Measurements from ENCODE around the gene LEUTX.

LEUTX gene

DNA sequence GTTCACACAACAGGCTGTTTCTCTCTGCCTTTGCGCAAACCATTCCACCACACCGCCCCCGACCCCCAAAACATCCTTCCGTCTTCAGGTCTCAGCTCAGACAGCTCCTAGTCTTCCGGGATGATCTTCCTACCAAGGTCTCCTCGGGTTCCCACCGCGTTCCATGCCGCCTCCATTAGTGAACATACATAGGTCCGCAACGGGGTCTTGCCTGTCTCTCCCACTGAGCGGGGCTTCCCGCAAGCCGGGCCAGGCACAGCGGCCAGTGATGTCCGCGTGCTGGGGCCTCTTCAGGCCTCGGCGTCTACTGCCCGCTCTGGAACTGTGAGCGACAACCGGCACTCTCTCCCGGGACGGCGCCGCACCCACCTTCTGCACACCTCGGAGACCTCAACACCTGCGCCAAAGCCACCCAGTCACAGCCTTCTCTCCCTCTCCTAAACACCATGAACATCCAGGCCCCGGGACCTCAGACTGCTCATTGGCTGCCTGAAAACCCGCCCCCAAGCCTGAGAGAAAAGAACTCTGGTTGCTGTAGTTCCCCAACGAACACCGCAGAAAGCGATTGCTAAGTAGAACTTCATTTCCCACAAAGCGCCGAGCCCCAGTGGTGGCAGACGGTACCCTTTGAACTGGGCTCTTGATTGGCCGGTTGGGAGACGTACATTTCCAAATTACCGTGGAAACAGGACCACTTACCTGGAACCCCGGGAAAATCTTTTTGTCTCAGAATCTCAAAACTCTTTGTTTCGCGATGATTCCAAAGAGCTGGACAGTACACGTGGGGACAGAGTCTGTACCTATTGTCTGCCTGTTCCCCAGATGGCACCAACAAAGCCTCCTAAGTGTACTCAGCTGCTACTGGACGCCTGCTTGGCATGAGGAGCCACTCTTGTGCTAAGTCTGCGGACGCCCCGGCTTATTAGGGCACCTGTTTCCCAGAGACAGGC is 45.8 kb downstream of the LEUTX start:
- DNase-seq (ENCODE audit: low read depth), result peak; percentile 77

DNA sequence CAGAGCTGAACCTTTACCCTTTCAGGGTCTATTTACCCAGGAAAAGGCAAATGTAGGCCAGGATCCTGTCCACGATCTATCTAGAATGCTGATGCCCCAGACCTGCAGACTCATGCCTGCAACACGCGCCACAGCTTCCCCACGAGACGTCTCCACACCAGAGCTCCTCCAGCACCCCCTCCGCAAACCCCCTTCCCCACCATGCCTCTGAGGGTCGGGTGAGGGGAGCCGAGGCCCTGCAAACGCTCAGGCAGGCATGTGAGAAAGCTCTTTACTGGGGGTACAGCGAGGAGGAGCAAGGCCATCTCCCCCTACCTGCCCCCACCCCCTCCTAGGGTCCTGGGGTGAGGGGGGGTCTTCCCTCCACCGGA is 46.4 kb downstream of the LEUTX start:
- no peak for DNase-seq (ENCODE audit: low read depth)

- DNase-seq (ENCODE audit: low read depth), result no peak
Observed at GRCh38 chr19:39825531-39826076, 47.0 kb downstream of the LEUTX start.

- DNase-seq (ENCODE audit: low read depth), result no peak
Observed at GRCh38 chr19:39826311-39826945, 47.8 kb downstream of the LEUTX start.

GRCh38 chr19:39827216-39827615 is 48.6 kb downstream of the LEUTX start:
- DNase-seq (ENCODE audit: low read depth), result no peak

DNA sequence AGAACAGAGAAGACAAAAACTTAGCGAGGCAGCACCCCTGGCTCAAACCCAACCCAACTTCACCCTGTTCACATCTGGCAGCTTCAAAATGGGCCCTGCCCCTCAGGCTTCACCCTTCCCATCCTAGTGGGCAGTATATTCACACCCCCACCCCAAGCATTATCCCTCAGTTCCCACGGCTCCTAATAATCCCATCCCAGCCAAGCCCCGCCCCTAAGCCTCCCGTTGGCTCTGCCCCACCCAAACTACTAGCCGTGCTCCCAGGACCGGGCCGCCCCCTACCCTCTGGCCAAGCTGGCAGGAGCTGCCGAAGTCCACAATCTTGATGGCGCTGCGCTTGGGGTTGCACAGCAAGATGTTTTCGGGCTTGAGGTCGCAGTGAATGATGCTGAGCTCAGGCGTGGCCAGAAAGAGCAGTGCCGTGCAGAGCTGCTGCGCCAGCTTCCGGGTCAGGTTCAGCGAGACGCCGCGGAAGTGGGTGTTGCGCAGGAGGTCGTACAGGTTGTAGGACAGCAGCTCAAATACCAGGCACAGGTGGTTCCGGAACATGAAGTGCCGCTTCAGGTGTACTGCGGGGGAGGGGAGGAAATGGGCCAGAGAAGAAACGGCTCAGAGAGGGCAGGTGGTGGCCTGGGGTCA is 49.5 kb downstream of the LEUTX start:
- no peak for DNase-seq (ENCODE audit: low read depth)

GRCh38 chr19:39828654-39829032 is 50.0 kb downstream of the LEUTX start:
- DNase-seq (ENCODE audit: low read depth), result no peak

GRCh38 chr19:39829702-39830275 is 51.1 kb downstream of the LEUTX start:
- DNase-seq (ENCODE audit: low read depth), result no peak

- no peak for DNase-seq (ENCODE audit: low read depth)
Observed at GRCh38 chr19:39830406-39830805, 51.8 kb downstream of the LEUTX start.

GRCh38 chr19:39830847-39831246 is 52.2 kb downstream of the LEUTX start:
- no peak for DNase-seq (ENCODE audit: low read depth)

GRCh38 chr19:39831679-39832078 is 53.0 kb downstream of the LEUTX start:
- no peak for DNase-seq (ENCODE audit: low read depth)

DNA sequence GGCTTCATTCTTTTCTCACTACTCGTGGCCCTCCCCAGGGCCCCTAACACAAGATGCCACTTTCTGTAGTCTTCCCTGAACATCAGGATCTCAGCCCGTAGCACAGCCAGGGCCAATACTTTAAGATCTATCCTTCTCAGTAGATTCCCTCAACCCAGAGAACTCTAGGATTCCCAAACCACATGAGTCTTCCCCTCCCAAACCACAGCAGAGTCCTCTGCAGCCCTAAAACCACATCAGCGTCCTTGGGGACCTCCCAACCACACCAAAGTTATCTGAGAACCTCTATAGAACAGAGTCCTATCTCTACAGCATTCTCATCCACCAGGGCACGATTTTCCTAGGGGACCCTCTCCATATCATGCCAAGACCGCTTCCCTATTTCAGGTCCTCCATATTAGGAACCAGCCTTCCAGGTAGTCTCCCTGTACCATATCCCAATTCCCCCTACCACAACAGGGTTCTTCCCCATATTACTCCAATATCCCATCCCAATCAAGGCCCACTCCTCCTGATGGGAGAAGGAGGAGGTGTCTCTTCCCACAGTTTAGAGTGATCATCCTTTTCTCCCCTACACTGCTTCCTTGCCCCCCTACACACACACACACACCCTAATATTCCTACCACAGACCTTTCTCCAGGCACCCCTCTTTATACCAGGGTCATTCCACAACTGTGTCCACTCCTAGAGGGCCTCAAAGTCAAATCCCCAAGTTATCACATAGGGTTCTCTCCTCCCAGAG is 53.9 kb downstream of the LEUTX start:
- DNase-seq (ENCODE audit: low read depth), result no peak

GRCh38 chr19:39833160-39833463 is 54.5 kb downstream of the LEUTX start:
- no peak for DNase-seq (ENCODE audit: low read depth)

GRCh38 chr19:39833464-39834286 is 55.0 kb downstream of the LEUTX start, which contains the start of gene DYRK1B:
Gene DYRK1B (minus strand): TSS chr19:39834162. CDS start chr19:39831867, 2,295 bp downstream.
- DNase-seq (ENCODE audit: low read depth), result peak; percentile 92

GRCh38 chr19:39834287-39834841 is 55.7 kb downstream of the LEUTX start:
- no peak for DNase-seq (ENCODE audit: low read depth)

Measured in activated T-cell treated with anti-CD3 and anti-CD28 coated beads for 48 hours (primary cell).